HCT116 (cell line): ENCODE results near the gene GBF1. TPM values are rescaled to one million over a fixed set of nuclear protein-coding genes. Genes with fewer than 3 reads are reported as not detected.

Experiments used
- ATAC-seq: fragments of 200-7000 bp; cut with Tn5 transposase; 2 replicates; pipeline ENCODE4 v1.9.1; 2020; ENCODE audit warnings: mild to moderate bottlenecking, moderate library complexity
- BruUV-seq: library from RNA; stranded (reverse); fragments of 400-500 nt; replicated peaks from 2 replicates; lab custom pipeline; 2021; lab: Mats Ljungman, UMichigan
- CTCF ChIA-PET: fragments of 300-600 bp; sonication (Branson Sonifier 250); formaldehyde crosslinking; loops from one replicate; lab custom pipeline; 2021; ENCODE audit warnings: antibody characterized with exemption; lab: Charles Lee
- POLR2A ChIA-PET: fragments of 300-600, 350-600 bp; sonication (Branson Sonifier 250); formaldehyde crosslinking; loops from one replicate; lab custom pipeline; 2021; ENCODE audit warnings: antibody characterized with exemption; lab: Charles Lee
- RAD21 ChIA-PET, 2 experiments: fragments of 300-600 bp; sonication (Branson Sonifier 250); formaldehyde crosslinking; loops; one replicate each; lab custom pipeline; 2023; ENCODE audit warnings: low total read pairs in 2 of 2; ENCODE audit not compliant: uncharacterized antibody in 2 of 2, unreplicated experiment in 2 of 2, low non-redundant PET in 1 of 2; lab: Charles Lee
- DNase-seq: peaks from one replicate; pipeline ENCODE4 v3.0.0-alpha.2; 2010; ENCODE audit warnings: low read depth, low spot score
- H2AFZ ChIP-seq: fragments of 200-600 bp; shearing (Covaris generic), sonication (generic); 2 replicates; pipeline ENCODE4 v1.6.1; 2017; ENCODE audit warnings: low read depth, mixed run types, mixed read lengths, antibody characterized with exemption, low read length; ENCODE audit not compliant: poor library complexity, severe bottlenecking
- H3K27ac ChIP-seq: 2 replicates; pipeline ENCODE4 v1.5.1; 2012; ENCODE audit warnings: low read depth, low read length
- H3K27me3 ChIP-seq: fragments of 200-600 bp; sonication (generic); 2 replicates; pipeline ENCODE4 v1.6.1; 2016; ENCODE audit warnings: mixed run types, low read length, mixed read lengths; ENCODE audit not compliant: insufficient read depth
- H3K36me3 ChIP-seq, 2 experiments: fragments of 200-500 bp in 1 of 2; fragments of 200-600 bp in 1 of 2; sonication (Bioruptor generic) in 1 of 2; sonication (generic) in 1 of 2; 2 replicates each; pipeline versions ENCODE4 v1.5.1 to v1.6.1; 2014 to 2016; ENCODE audit warnings: low read length in 2 of 2, inconsistent platforms in 1 of 2, mixed read lengths in 1 of 2, mixed run types in 1 of 2; ENCODE audit not compliant: insufficient read depth in 2 of 2, control insufficient read depth in 1 of 2
- H3K4me1 ChIP-seq, 2 experiments: fragments of 200-600 bp in 1 of 2; sonication (generic) in 1 of 2; 2 replicates each; pipeline versions ENCODE4 v1.5.1 to v1.6.1; 2012 to 2017; ENCODE audit warnings: low read length in 2 of 2, inconsistent platforms in 1 of 2, mild to moderate bottlenecking in 1 of 2, mixed read lengths in 1 of 2, mixed run types in 1 of 2, moderate library complexity in 1 of 2; ENCODE audit not compliant: insufficient read depth in 2 of 2, control insufficient read depth in 1 of 2
- H3K4me2 ChIP-seq: fragments of 200-600 bp; sonication (generic); 2 replicates; pipeline ENCODE4 v1.6.1; 2017; ENCODE audit warnings: mixed run types, low read length, mixed read lengths
- H3K4me3 ChIP-seq, 2 experiments: fragments of 200-600 bp in 1 of 2; sonication (generic) in 1 of 2; replicated peaks in 1 of 2; 2 replicates each; pipeline ENCODE4 v1.5.1; 2011 to 2016; ENCODE audit warnings: low read length in 2 of 2, control low read depth in 1 of 2, low read depth in 1 of 2, mild to moderate bottlenecking in 1 of 2, mixed read lengths in 1 of 2, mixed run types in 1 of 2
- H3K79me2 ChIP-seq: fragments of 200-600 bp; sonication (generic); 2 replicates; pipeline ENCODE4 v1.6.1; 2017; ENCODE audit warnings: mild to moderate bottlenecking, mixed run types, low read length, moderate library complexity, mixed read lengths; ENCODE audit not compliant: insufficient read depth
- H3K9ac ChIP-seq: fragments of 200-600 bp; sonication (generic); 2 replicates; pipeline ENCODE4 v1.6.1; 2016; ENCODE audit warnings: low read length, mixed read lengths
- H3K9me2 ChIP-seq: fragments of 200-600 bp; sonication (generic), shearing (Covaris generic); 2 replicates; pipeline ENCODE4 v1.6.1; 2017; ENCODE audit warnings: mixed run types, mild to moderate bottlenecking, moderate library complexity; ENCODE audit not compliant: insufficient read depth
- H3K9me3 ChIP-seq, 2 experiments: fragments of 200-500 bp in 1 of 2; fragments of 200-600 bp in 1 of 2; sonication (Bioruptor generic) in 1 of 2; sonication (generic) in 1 of 2; 2 replicates each; pipeline ENCODE4 v1.6.1; 2014 to 2017; ENCODE audit warnings: low read length in 2 of 2, mixed read lengths in 2 of 2, inconsistent platforms in 1 of 2, low read depth in 1 of 2, mild to moderate bottlenecking in 1 of 2, mixed run types in 1 of 2, moderate library complexity in 1 of 2; ENCODE audit not compliant: control insufficient read depth in 1 of 2, insufficient read depth in 1 of 2
- H4K20me1 ChIP-seq: fragments of 200-600 bp; sonication (generic), shearing (Covaris generic); 2 replicates; pipeline ENCODE4 v1.6.1; 2017; ENCODE audit warnings: mixed run types, mild to moderate bottlenecking, moderate library complexity; ENCODE audit not compliant: insufficient read depth
- CTCF ChIP-seq, 3 experiments: fragments of 200-600 bp in 1 of 3; sonication (generic) in 1 of 3; IDR thresholded peaks in 2 of 3; conservative IDR thresholded peaks in 1 of 3; 2 replicates each; pipeline ENCODE4 v1.5.1; 2012 to 2017; ENCODE audit warnings: low read depth in 2 of 3, low read length in 2 of 3, antibody characterized with exemption in 1 of 3, borderline replicate concordance in 1 of 3, control low read depth in 1 of 3, mild to moderate bottlenecking in 1 of 3, mixed read lengths in 1 of 3, mixed run types in 1 of 3, moderate library complexity in 1 of 3; ENCODE audit not compliant: insufficient read depth in 1 of 3
- MAX ChIP-seq: IDR thresholded peaks from 2 replicates; pipeline ENCODE4 v1.6.1; 2012
- intact Hi-C: fragments of 100-400 bp; cut with micrococcal nuclease; formaldehyde crosslinking; loops from 2 replicates; pipeline ENCODE4 v1.10.0; 2022
- total RNA-seq: library from RNA; stranded (reverse); gene quantifications from one replicate; pipeline ENCODE4 v1.2.1, GENCODE V29; 2021; ENCODE audit not compliant: unreplicated experiment

Gene GBF1
- total RNA-seq, 1 experiment from 2014 or later: 58.9 TPM

- intact Hi-C loops: loop anchor here (1.0 to 5.0 kb wide), 10 partner anchors 61 to 353 kb away; partner anchors contain the start of gene NFKB2
- no TSS peak for BruUV-seq
- Histone ChIP-seq H3K9me3 (no peaks in the 10 kb centered on the region), H2AFZ (peak overlapping the region; percentile 63), H3K36me3 (no peaks in the 10 kb centered on the region), H3K9ac (peak overlapping the region; percentile 71), H3K27me3 (no peaks in the 10 kb centered on the region), H3K9me2 (no peaks in the 10 kb centered on the region), H3K27ac (peak overlapping the region; percentile 75), H3K4me2 (peak overlapping the region; percentile 97), H3K4me3 (peak overlapping the region; percentile 63 to 82), H3K4me1 (peaks cover 21 to 44% of the 10 kb centered on the region in 2 experiments), H3K79me2 (no peaks in the 10 kb centered on the region; the same call in 1 of the 2 replicates), H4K20me1 (no peaks in the 10 kb centered on the region)
- ChIA-PET CTCF (interaction anchor here (0.7 to 12.6 kb wide), 50 partner anchors 9 to 627 kb away, joined by 3 to 625 read pairs (median 8); partner anchors contain the start of genes ACTR1A, C10orf95, FBXL15 and GBF1), POLR2A (interaction anchor here (0.7 to 3.5 kb wide), 11 partner anchors 11 to 273 kb away, joined by 3 to 28 read pairs (median 10); partner anchors contain the start of genes ACTR1A, FBXL15, GBF1 and NFKB2), RAD21 (interaction anchor here (0.7 to 3.5 kb wide), 23 partner anchors 10 to 372 kb away, joined by 3 to 57 read pairs (median 4); partner anchors contain the start of genes FBXL15 (in 1 of the 2) and GBF1 (in 1 of the 2))
- peak; percentile 56 for ATAC-seq
- peak; percentile 85 for DNase-seq
- peak in 2 of 3 experiments; percentile 99; a peak in 4 of 6 replicates for TF ChIP-seq CTCF (IDR thresholded peaks at IDR 0.05 in 2 of 3, conservative IDR thresholded peaks at IDR 0.05 in 1 of 3; ENCODE audit: borderline replicate concordance in 1 of 3, insufficient read depth in 1 of 3, low read depth in 2 of 3, low read length in 2 of 3)
- TF ChIP-seq MAX: no peak
- TF ChIP-seq, all 23 proteins: peak for 1
Observed at GRCh38 chr10:102229810-102230263, 15.5 kb upstream of the GBF1 start.
